OCI-LY1 (cell line): Measurements from ENCODE around the gene MKI67.

ENCODE experiments used
- CTCF ChIP-seq: fragments of 200-600 bp; sonication (generic), shearing (Covaris generic); IDR thresholded peaks from 2 replicates; pipeline ENCODE4 v1.5.1; 2017; ENCODE audit warnings: mild to moderate bottlenecking, antibody characterized with exemption, low read length, moderate library complexity, mixed read lengths
- EZH2 ChIP-seq: fragments of 200-600 bp; sonication (generic), shearing (Covaris generic); IDR thresholded peaks from 2 replicates; pipeline ENCODE4 v1.8.0; 2017; ENCODE audit warnings: borderline replicate concordance, mixed run types, mild to moderate bottlenecking, antibody characterized with exemption, low read length, moderate library complexity, mixed read lengths

GRCh38 chr10:128077155-128077875 is 48.9 kb downstream of the MKI67 start:
- TF ChIP-seq CTCF: no peak
- TF ChIP-seq EZH2: no peak
